MM.1S (cell line): ENCODE measurements around the gene KDSR.

ENCODE experiments used
- DNase-seq: peaks from one replicate; pipeline ENCODE4 v3.0.0-alpha.2; 2015
- H2AFZ ChIP-seq: fragments of 300-600 bp; sonication (generic); 2 replicates; pipeline ENCODE4 v1.6.0; 2016; ENCODE audit warnings: antibody characterized with exemption, low read length
- H3F3A ChIP-seq: fragments of 300-600 bp; sonication (generic); 2 replicates; pipeline ENCODE4 v1.6.1; 2016; ENCODE audit warnings: mild to moderate bottlenecking, antibody characterized with exemption, low read length, moderate library complexity, mixed read lengths; ENCODE audit not compliant: insufficient read depth
- H3K27ac ChIP-seq: fragments of 300-600 bp; sonication (generic); 2 replicates; pipeline ENCODE4 v1.5.1; 2016; ENCODE audit warnings: mild to moderate bottlenecking, low read length
- H3K27me3 ChIP-seq: fragments of 300-600 bp; sonication (generic); replicated peaks from 2 replicates; pipeline ENCODE4 v1.6.0; 2016; ENCODE audit warnings: low read length; ENCODE audit not compliant: insufficient read depth
- H3K36me3 ChIP-seq: fragments of 300-600 bp; sonication (generic); replicated peaks from 2 replicates; pipeline ENCODE4 v1.6.1; 2016; ENCODE audit warnings: mild to moderate bottlenecking, low read length, mixed read lengths; ENCODE audit not compliant: insufficient read depth
- H3K4me1 ChIP-seq: fragments of 300-600 bp; sonication (generic); 2 replicates; pipeline ENCODE4 v1.6.1; 2016; ENCODE audit warnings: low read length, mixed read lengths
- H3K4me2 ChIP-seq: fragments of 300-600 bp; sonication (generic); 2 replicates; pipeline ENCODE4 v1.6.0; 2016; ENCODE audit warnings: low read depth, low read length
- H3K4me3 ChIP-seq: fragments of 300-600 bp; sonication (generic); 2 replicates; pipeline ENCODE4 v1.5.1; 2016; ENCODE audit warnings: low read length, mixed read lengths
- H3K79me2 ChIP-seq: fragments of 300-600 bp; sonication (generic); 2 replicates; pipeline ENCODE4 v1.6.1; 2016; ENCODE audit warnings: mixed run types, low read length, mixed read lengths
- H3K9ac ChIP-seq: fragments of 300-600 bp; sonication (generic); 2 replicates; pipeline ENCODE4 v1.6.1; 2016; ENCODE audit warnings: low read length, mixed read lengths
- H3K9me2 ChIP-seq: fragments of 300-600 bp; sonication (generic); replicated peaks from 2 replicates; pipeline ENCODE4 v1.6.1; 2016; ENCODE audit warnings: mild to moderate bottlenecking, low read length, mixed read lengths; ENCODE audit not compliant: insufficient read depth
- H3K9me3 ChIP-seq: fragments of 300-600 bp; sonication (generic); replicated peaks from 2 replicates; pipeline ENCODE4 v1.6.1; 2016; ENCODE audit warnings: mild to moderate bottlenecking, low read length, mixed read lengths; ENCODE audit not compliant: insufficient read depth
- H4K20me1 ChIP-seq: fragments of 300-600 bp; sonication (generic); 2 replicates; pipeline ENCODE4 v1.6.1; 2016; ENCODE audit warnings: mild to moderate bottlenecking, low read length, moderate library complexity, mixed read lengths; ENCODE audit not compliant: insufficient read depth
- EZH2 ChIP-seq: fragments of 300-600 bp; sonication (generic); optimal IDR thresholded peaks from 2 replicates; pipeline ENCODE3; 2017; ENCODE audit warnings: low read depth, mild to moderate bottlenecking, antibody characterized with exemption, low read length, mixed read lengths
- EZH2phosphoT487 ChIP-seq: fragments of 300-600 bp; sonication (generic); IDR thresholded peaks from 2 replicates; pipeline ENCODE4 v1.6.1; 2018; ENCODE audit warnings: antibody characterized with exemption, low read length
- TF ChIP-seq, protein P1 (sequence below): fragments of 300-600 bp; sonication (generic); IDR thresholded peaks from 2 replicates; pipeline ENCODE4 v1.5.1; 2016; ENCODE audit warnings: antibody characterized with exemption, low read length, mixed read lengths

KDSR gene

DNA sequence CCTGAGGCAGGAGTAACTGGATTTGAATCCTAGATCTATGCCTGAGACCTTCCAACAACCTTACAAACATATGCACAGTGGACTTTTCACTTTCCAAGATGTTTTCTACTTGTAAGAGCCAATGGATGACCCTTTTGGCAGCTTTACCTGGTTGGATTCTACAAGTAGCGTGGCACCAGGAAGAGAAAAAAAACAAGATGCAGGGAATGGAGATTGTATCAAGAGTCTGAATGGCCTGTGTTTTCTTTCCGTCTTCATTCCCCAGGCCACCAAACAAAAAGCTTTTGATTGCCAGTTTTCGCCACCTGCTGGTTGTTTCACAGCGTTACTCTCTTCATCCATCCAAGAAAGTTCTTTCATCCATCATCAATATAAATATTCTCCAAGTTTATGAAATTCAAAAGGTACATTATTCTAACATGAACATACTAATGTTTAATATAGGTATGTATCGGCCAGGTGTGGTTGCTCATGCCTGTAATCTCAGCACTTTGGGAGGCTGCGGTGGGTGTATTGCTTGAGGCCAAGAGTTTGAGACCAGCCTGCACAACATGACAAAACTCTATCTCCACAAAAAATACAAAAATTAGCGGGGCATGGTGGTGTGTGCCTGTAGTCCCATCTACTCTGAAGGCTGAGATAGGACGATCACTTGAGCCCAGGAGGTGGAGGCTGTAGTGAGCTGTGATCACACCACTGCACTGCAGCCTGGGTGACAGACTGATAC, 43.9 kb downstream of the KDSR start:
- Histone ChIP-seq H3K4me3 (no peak overlapping the region), H3K27ac (no peak overlapping the region), H3K27me3 (no peaks in the 10 kb centered on the region), H3K9ac (no peak overlapping the region), H3F3A (peaks cover 12% of the 10 kb centered on the region), H3K9me2 (no peaks in the 10 kb centered on the region), H2AFZ (peak overlapping the region; percentile 38; the same call in 1 of the 2 replicates), H4K20me1 (no peaks in the 10 kb centered on the region), H3K36me3 (no peaks in the 10 kb centered on the region), H3K9me3 (no peaks in the 10 kb centered on the region), H3K4me2 (peak overlapping the region; percentile 11; the same call in 1 of the 2 replicates), H3K4me1 (peaks cover 5% of the 10 kb centered on the region; the same call in 1 of the 2 replicates), H3K79me2 (peaks cover 16% of the 10 kb centered on the region)
- TF ChIP-seq, protein P1, sequence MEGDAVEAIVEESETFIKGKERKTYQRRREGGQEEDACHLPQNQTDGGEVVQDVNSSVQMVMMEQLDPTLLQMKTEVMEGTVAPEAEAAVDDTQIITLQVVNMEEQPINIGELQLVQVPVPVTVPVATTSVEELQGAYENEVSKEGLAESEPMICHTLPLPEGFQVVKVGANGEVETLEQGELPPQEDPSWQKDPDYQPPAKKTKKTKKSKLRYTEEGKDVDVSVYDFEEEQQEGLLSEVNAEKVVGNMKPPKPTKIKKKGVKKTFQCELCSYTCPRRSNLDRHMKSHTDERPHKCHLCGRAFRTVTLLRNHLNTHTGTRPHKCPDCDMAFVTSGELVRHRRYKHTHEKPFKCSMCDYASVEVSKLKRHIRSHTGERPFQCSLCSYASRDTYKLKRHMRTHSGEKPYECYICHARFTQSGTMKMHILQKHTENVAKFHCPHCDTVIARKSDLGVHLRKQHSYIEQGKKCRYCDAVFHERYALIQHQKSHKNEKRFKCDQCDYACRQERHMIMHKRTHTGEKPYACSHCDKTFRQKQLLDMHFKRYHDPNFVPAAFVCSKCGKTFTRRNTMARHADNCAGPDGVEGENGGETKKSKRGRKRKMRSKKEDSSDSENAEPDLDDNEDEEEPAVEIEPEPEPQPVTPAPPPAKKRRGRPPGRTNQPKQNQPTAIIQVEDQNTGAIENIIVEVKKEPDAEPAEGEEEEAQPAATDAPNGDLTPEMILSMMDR, result peak; percentile 70
- TF ChIP-seq EZH2 (no peak), EZH2phosphoT487 (no peak)
- DNase-seq, result peak; percentile 74

DNA sequence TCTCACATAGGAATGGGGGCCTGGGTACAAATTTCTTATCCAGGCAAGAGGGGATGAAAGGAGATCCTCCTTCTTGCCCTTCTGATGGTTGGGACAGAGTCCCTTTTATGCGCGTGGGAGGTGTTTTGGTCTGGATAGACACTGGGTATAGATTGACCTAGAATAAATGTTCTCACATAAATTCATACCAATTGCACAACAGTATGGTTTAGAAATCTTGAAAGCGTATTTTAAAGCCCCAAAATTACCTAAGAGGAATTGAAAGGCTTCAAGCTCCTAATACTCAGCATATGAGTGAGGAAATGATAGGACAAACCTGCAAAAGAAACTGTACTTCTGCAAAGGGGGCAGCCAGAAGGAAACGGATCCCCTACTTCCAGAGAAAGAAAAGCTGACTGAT, 44.8 kb downstream of the KDSR start:
- Histone ChIP-seq H4K20me1 (no peaks in the 10 kb centered on the region), H3K9ac (no peak overlapping the region), H3K9me2 (no peaks in the 10 kb centered on the region), H3F3A (peaks cover 17% of the 10 kb centered on the region), H3K4me1 (peaks cover 5% of the 10 kb centered on the region; the same call in 1 of the 2 replicates), H3K27ac (no peak overlapping the region), H2AFZ (no peak overlapping the region), H3K4me3 (no peak overlapping the region), H3K9me3 (no peaks in the 10 kb centered on the region), H3K27me3 (no peaks in the 10 kb centered on the region), H3K4me2 (no peak overlapping the region), H3K79me2 (peaks cover 25% of the 10 kb centered on the region), H3K36me3 (no peaks in the 10 kb centered on the region)
- TF ChIP-seq EZH2phosphoT487 (no peak), EZH2 (no peak)
- TF ChIP-seq, protein P1, result no peak
- DNase-seq, result no peak

DNA sequence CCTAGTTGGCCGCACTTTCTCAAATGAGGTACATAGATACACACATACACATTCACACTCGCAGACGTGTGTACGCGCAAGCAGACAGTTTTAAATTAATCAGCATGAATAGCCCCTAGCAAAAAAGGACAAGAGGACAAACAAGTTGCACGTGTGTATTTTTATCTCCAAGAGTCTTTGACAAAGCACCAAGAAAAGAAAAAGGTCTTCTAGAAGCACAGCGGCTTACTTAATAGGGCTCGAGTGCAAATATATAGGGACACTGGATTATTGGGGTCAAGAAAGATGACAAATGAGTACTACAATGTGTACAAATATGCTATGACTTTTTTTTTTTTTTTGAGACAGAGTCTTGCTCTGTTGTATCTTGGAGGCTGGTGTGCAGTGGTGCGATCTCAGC, 45.7 kb downstream of the KDSR start:
- Histone ChIP-seq H3K9ac (no peak overlapping the region; the same call in 1 of the 2 replicates), H3K36me3 (no peaks in the 10 kb centered on the region), H4K20me1 (no peaks in the 10 kb centered on the region), H3K9me3 (no peaks in the 10 kb centered on the region), H3K4me1 (peaks cover 5% of the 10 kb centered on the region; the same call in 1 of the 2 replicates), H3K9me2 (no peaks in the 10 kb centered on the region), H3F3A (peaks cover 22% of the 10 kb centered on the region), H3K4me2 (peak overlapping the region; percentile 64), H3K79me2 (peaks cover 34% of the 10 kb centered on the region), H2AFZ (peak overlapping the region; percentile 44), H3K4me3 (peak overlapping the region; percentile 58), H3K27ac (peak overlapping the region; percentile 75; the same call in 1 of the 2 replicates), H3K27me3 (no peaks in the 10 kb centered on the region)
- no peak for DNase-seq
- TF ChIP-seq EZH2phosphoT487 (no peak), EZH2 (no peak)
- TF ChIP-seq, protein P1, result no peak
